ENCODE data around the gene NT5M. TPM values are rescaled to one million over a fixed set of nuclear protein-coding genes. Genes with fewer than 3 reads are reported as not detected.

NT5M gene
- total RNA-seq, 1 donor from 2014 or later: 3.5 TPM

GRCh38 chr17:17314501-17315071, 11.4 kb downstream of the NT5M start:
- H3K27me3 Mint-ChIP-seq (ENCODE audit: unreplicated experiment): no peaks in the 10 kb centered on the region
- no peak for DNase-seq (ENCODE audit: extremely low spot score, unreplicated experiment)
- no peak for TF ChIP-seq CTCF (IDR thresholded peaks at IDR 0.05)
- H3K36me3 Mint-ChIP-seq (ENCODE audit: unreplicated experiment): peaks cover 3% of the 10 kb centered on the region
- H3K9me3 Mint-ChIP-seq (ENCODE audit: unreplicated experiment): peaks cover 4% of the 10 kb centered on the region
- H3K4me3 Mint-ChIP-seq (ENCODE audit: unreplicated experiment): no peak overlapping the region
- no peaks in the 10 kb centered on the region for H3K4me1 Mint-ChIP-seq (ENCODE audit: unreplicated experiment)
- H3K27ac Mint-ChIP-seq (ENCODE audit: unreplicated experiment): no peak overlapping the region

GRCh38 chr17:17315142-17315821, 12.1 kb downstream of the NT5M start:
- Mint-ChIP-seq H3K4me1 (ENCODE audit: unreplicated experiment) (no peaks in the 10 kb centered on the region), H3K36me3 (ENCODE audit: unreplicated experiment) (peaks cover 3% of the 10 kb centered on the region), H3K27ac (ENCODE audit: unreplicated experiment) (no peak overlapping the region), H3K4me3 (ENCODE audit: unreplicated experiment) (no peak overlapping the region), H3K9me3 (ENCODE audit: unreplicated experiment) (peaks cover 4% of the 10 kb centered on the region), H3K27me3 (ENCODE audit: unreplicated experiment) (no peaks in the 10 kb centered on the region)
- no peak for DNase-seq (ENCODE audit: extremely low spot score, unreplicated experiment)
- no peak for TF ChIP-seq CTCF (IDR thresholded peaks at IDR 0.05)

GRCh38 chr17:17320188-17320910, 17.2 kb downstream of the NT5M start:
- no peak for TF ChIP-seq CTCF (IDR thresholded peaks at IDR 0.05)
- DNase-seq (ENCODE audit: extremely low spot score, unreplicated experiment): no peak
- H3K4me1 Mint-ChIP-seq (ENCODE audit: unreplicated experiment): no peaks in the 10 kb centered on the region
- no peak overlapping the region for H3K27ac Mint-ChIP-seq (ENCODE audit: unreplicated experiment)
- H3K4me3 Mint-ChIP-seq (ENCODE audit: unreplicated experiment): no peak overlapping the region
- H3K36me3 Mint-ChIP-seq (ENCODE audit: unreplicated experiment): no peaks in the 10 kb centered on the region
- no peaks in the 10 kb centered on the region for H3K27me3 Mint-ChIP-seq (ENCODE audit: unreplicated experiment)
- no peaks in the 10 kb centered on the region for H3K9me3 Mint-ChIP-seq (ENCODE audit: unreplicated experiment)

- Mint-ChIP-seq H3K9me3 (ENCODE audit: unreplicated experiment) (no peaks in the 10 kb centered on the region), H3K27me3 (ENCODE audit: unreplicated experiment) (no peaks in the 10 kb centered on the region), H3K36me3 (ENCODE audit: unreplicated experiment) (no peaks in the 10 kb centered on the region), H3K4me1 (ENCODE audit: unreplicated experiment) (no peaks in the 10 kb centered on the region), H3K27ac (ENCODE audit: unreplicated experiment) (no peak overlapping the region), H3K4me3 (ENCODE audit: unreplicated experiment) (no peak overlapping the region)
- TF ChIP-seq CTCF (IDR thresholded peaks at IDR 0.05): no peak
- DNase-seq (ENCODE audit: extremely low spot score, unreplicated experiment): no peak
Observed at GRCh38 chr17:17320911-17321220, 17.7 kb downstream of the NT5M start.

GRCh38 chr17:17321356-17322025, 18.3 kb downstream of the NT5M start:
- no peak for DNase-seq (ENCODE audit: extremely low spot score, unreplicated experiment)
- Mint-ChIP-seq H3K4me3 (ENCODE audit: unreplicated experiment) (no peak overlapping the region), H3K36me3 (ENCODE audit: unreplicated experiment) (no peaks in the 10 kb centered on the region), H3K4me1 (ENCODE audit: unreplicated experiment) (no peaks in the 10 kb centered on the region), H3K27me3 (ENCODE audit: unreplicated experiment) (no peaks in the 10 kb centered on the region), H3K9me3 (ENCODE audit: unreplicated experiment) (no peaks in the 10 kb centered on the region), H3K27ac (ENCODE audit: unreplicated experiment) (no peak overlapping the region)
- no peak for TF ChIP-seq CTCF (IDR thresholded peaks at IDR 0.05)
